Measurements from ENCODE around the gene IFNL2. TPM values are rescaled to one million over a fixed set of nuclear protein-coding genes. Genes with fewer than 3 reads are reported as not detected.

IFNL2 gene
- total and polyA plus RNA-seq, 2 donors (not counting 1 experiment from before 2014, with no cell fraction given): not detected

DNA sequence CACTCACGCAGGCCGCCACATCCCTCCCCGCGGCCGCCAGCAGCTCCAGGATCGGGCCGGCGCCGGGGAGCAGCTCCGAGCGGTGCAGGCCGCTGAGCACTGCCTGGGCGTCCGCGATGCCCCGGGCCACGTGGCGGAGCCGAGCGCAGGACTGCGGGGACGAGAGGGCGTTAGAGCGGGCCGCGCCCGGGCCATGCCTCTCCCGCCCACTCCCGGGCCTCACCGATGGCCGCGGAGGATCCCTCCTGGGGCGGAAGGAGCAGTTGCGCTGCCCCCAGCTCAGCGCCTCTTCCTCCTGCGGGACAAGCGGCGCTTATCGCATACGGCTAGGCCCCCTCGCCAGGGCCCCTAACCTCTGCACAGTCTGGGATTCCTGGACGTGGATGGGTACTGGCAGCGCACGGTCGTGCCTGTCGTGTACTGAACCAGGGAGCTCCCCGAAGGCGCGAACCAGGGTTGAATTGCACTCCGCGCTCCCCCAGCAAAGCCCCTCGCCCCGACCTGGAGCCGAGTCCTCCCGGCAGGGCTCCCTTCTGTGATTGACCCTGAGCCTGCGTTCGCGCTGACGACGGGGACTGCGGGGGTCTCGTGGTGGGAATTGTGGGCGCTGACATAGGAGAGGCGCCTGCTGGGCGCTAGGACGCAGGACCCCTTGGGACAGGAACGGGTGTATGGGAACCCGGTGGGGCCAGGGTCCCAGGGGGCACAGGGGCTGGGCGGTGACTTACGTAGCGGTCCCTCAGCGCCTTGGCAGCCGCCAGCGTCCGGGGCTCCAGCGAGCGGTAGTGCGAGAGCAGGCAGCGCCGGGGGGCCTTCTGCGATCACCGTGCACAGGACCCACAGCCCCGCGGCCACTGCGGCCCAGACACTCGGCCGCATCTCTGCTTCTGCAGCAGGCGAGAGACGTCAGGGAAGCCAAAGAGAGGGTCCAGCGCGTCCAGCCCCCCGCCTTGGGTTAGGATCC lies 20.2 kb upstream of the IFNL2 start:
- H3K9ac ChIP-seq (ENCODE audit: low read length): no peak overlapping the region
- peak overlapping the region in 1 of 5 experiments; percentile 23 for H3K4me3 ChIP-seq (ENCODE audit: control extremely low read depth in 1 of 5, extremely low read depth in 1 of 5, insufficient read depth in 1 of 5, low read depth in 2 of 5, low read length in 4 of 5)
- no peaks in the 10 kb centered on the region for H3K36me3 ChIP-seq (replicated peaks in 1 of 2; ENCODE audit: control extremely low read depth in 1 of 2, control insufficient read depth in 1 of 2, extremely low read depth in 1 of 2, insufficient read depth in 2 of 2, low read length in 1 of 2)
- ChIA-PET POLR2A (no interaction called here), CTCF (no interaction called here)
- H3K27me3 ChIP-seq (replicated peaks in 1 of 4; ENCODE audit: control extremely low read depth in 1 of 4, control insufficient read depth in 3 of 4, insufficient read depth in 4 of 4, low read length in 3 of 4): peaks cover 0 to 15% (median 3%) of the 10 kb centered on the region in 4 experiments
- WGBS (ENCODE audit: insufficient coverage): 54% methylated on average over 92 of the region's 92 CpGs
- peak overlapping the region; percentile 59 for H3K4me2 ChIP-seq (replicated peaks; ENCODE audit: low read depth, low read length, poor library complexity, severe bottlenecking)
- ATAC-seq (ENCODE audit: low read depth) (no peak), DNase-seq (no peak)
- H3K4me1 Mint-ChIP-seq: no peaks in the 10 kb centered on the region
- TF ChIP-seq, protein P1, sequence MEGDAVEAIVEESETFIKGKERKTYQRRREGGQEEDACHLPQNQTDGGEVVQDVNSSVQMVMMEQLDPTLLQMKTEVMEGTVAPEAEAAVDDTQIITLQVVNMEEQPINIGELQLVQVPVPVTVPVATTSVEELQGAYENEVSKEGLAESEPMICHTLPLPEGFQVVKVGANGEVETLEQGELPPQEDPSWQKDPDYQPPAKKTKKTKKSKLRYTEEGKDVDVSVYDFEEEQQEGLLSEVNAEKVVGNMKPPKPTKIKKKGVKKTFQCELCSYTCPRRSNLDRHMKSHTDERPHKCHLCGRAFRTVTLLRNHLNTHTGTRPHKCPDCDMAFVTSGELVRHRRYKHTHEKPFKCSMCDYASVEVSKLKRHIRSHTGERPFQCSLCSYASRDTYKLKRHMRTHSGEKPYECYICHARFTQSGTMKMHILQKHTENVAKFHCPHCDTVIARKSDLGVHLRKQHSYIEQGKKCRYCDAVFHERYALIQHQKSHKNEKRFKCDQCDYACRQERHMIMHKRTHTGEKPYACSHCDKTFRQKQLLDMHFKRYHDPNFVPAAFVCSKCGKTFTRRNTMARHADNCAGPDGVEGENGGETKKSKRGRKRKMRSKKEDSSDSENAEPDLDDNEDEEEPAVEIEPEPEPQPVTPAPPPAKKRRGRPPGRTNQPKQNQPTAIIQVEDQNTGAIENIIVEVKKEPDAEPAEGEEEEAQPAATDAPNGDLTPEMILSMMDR (IDR thresholded peaks at IDR 0.05): no peak
- no peak for TF ChIP-seq EZH2 (IDR thresholded peaks at IDR 0.05; ENCODE audit: borderline replicate concordance, insufficient read depth, low read depth, low read length, poor library complexity, severe bottlenecking)
- H2AFZ ChIP-seq (ENCODE audit: insufficient read depth, low read depth, low read length, poor library complexity, severe bottlenecking): peak overlapping the region; percentile 54
- no peaks in the 10 kb centered on the region for H3K9me3 ChIP-seq (ENCODE audit: control extremely low read depth in 1 of 3, control insufficient read depth in 2 of 3, insufficient read depth in 1 of 3, low read length in 2 of 3)
- H3K27ac ChIP-seq (ENCODE audit: low read length in 2 of 2): no peak overlapping the region
- H3K4me1 ChIP-seq (ENCODE audit: control insufficient read depth in 2 of 2, insufficient read depth in 2 of 2, low read length in 2 of 2): peaks cover 9 to 12% of the 10 kb centered on the region in 2 donors
- intact Hi-C loops (cut with micrococcal nuclease): no loop called here
- H3K79me2 ChIP-seq (ENCODE audit: control insufficient read depth, insufficient read depth, low read length): no peaks in the 10 kb centered on the region
- no peaks in the 10 kb centered on the region for H4K20me1 ChIP-seq (ENCODE audit: control insufficient read depth, insufficient read depth, low read length, poor library complexity, severe bottlenecking)
- H3K27ac Mint-ChIP-seq: no peak overlapping the region
- H3K27me3 Mint-ChIP-seq: peaks cover 13% of the 10 kb centered on the region
- no peak overlapping the region for H3K4me3 Mint-ChIP-seq
- H3K9me3 Mint-ChIP-seq (ENCODE audit: insufficient read depth): no peaks in the 10 kb centered on the region

DNA sequence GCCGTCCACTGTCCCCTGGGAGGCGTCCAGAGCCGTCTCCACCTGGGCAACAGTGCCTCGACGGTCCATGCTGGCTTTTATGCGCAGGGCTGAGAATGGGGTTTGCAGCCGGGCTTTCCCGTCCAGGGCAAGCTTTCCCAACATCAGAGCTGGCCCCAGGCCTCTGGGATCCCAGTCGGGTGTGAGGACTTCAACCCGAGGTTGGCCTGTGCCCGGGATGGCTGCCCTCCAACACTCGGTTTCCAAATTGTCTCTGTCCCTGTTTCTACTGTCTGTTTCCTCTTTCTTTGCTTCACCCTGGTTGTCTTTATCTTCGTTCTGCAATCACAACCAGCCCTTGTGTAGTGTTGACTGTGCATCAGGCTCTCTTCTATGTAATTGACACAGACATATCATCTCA lies 19.4 kb upstream of the IFNL2 start, which contains the start of gene IFNL4:
Gene IFNL4 (minus strand): TSS at position 51 of the 400 bp plus-strand sequence.
- peaks cover 9% of the 10 kb centered on the region for H3K27me3 Mint-ChIP-seq
- Histone ChIP-seq H3K27ac (ENCODE audit: low read length in 2 of 2) (no peak within 1 kb of the TSS), H3K36me3 (replicated peaks in 1 of 2; ENCODE audit: control extremely low read depth in 1 of 2, control insufficient read depth in 1 of 2, extremely low read depth in 1 of 2, insufficient read depth in 2 of 2, low read length in 1 of 2) (no peaks in the 10 kb centered on the region), H3K27me3 (replicated peaks in 1 of 4; ENCODE audit: control extremely low read depth in 1 of 4, control insufficient read depth in 3 of 4, insufficient read depth in 4 of 4, low read length in 3 of 4) (peaks cover 0 to 15% (median 3%) of the 10 kb centered on the region in 4 experiments), H2AFZ (ENCODE audit: insufficient read depth, low read depth, low read length, poor library complexity, severe bottlenecking) (peak within 1 kb of the TSS; percentile 54), H3K4me1 (ENCODE audit: control insufficient read depth in 2 of 2, insufficient read depth in 2 of 2, low read length in 2 of 2) (peaks cover 9 to 12% of the 10 kb centered on the region in 2 donors), H3K4me2 (replicated peaks; ENCODE audit: low read depth, low read length, poor library complexity, severe bottlenecking) (peak within 1 kb of the TSS; percentile 59), H3K79me2 (ENCODE audit: control insufficient read depth, insufficient read depth, low read length) (no peaks in the 10 kb centered on the region), H3K9ac (ENCODE audit: low read length) (no peak within 1 kb of the TSS), H3K9me3 (ENCODE audit: control extremely low read depth in 1 of 3, control insufficient read depth in 2 of 3, insufficient read depth in 1 of 3, low read length in 2 of 3) (no peaks in the 10 kb centered on the region), H3K4me3 (ENCODE audit: control extremely low read depth in 1 of 5, extremely low read depth in 1 of 5, insufficient read depth in 1 of 5, low read depth in 2 of 5, low read length in 4 of 5) (peak within 1 kb of the TSS in 1 of 5 experiments; percentile 23), H4K20me1 (ENCODE audit: control insufficient read depth, insufficient read depth, low read length, poor library complexity, severe bottlenecking) (no peaks in the 10 kb centered on the region)
- TF ChIP-seq EZH2 (IDR thresholded peaks at IDR 0.05; ENCODE audit: borderline replicate concordance, insufficient read depth, low read depth, low read length, poor library complexity, severe bottlenecking): no peak
- TF ChIP-seq, protein P1 (IDR thresholded peaks at IDR 0.05): no peak
- H3K9me3 Mint-ChIP-seq (ENCODE audit: insufficient read depth): no peaks in the 10 kb centered on the region
- ChIA-PET POLR2A (no interaction called here), CTCF (no interaction called here)
- no peak for DNase-seq
- no peak within 1 kb of the TSS for H3K4me3 Mint-ChIP-seq
- H3K4me1 Mint-ChIP-seq: no peaks in the 10 kb centered on the region
- intact Hi-C loops (cut with micrococcal nuclease): no loop called here
- H3K27ac Mint-ChIP-seq: no peak within 1 kb of the TSS
- no peak for ATAC-seq (ENCODE audit: low read depth)
- 86% methylated on average over 12 of the region's 13 CpGs for WGBS (ENCODE audit: insufficient coverage)

Measured in B cell (primary cell).